OCI-LY1 (cell line): ENCODE data around the gene UPK1B.

ENCODE experiments used
- H2AFZ ChIP-seq: fragments of 200-600 bp; sonication (generic), shearing (Covaris generic); 2 replicates; pipeline ENCODE4 v1.6.0; 2014; ENCODE audit warnings: antibody characterized with exemption, mild to moderate bottlenecking, low read length
- H3F3A ChIP-seq: fragments of 200-600 bp; sonication (generic), shearing (Covaris generic); 2 replicates; pipeline ENCODE4 v1.6.0; 2014; ENCODE audit warnings: mild to moderate bottlenecking, antibody characterized with exemption, low read length, moderate library complexity; ENCODE audit not compliant: insufficient read depth
- H3K27ac ChIP-seq: fragments of 200-600 bp; sonication (generic); 2 replicates; pipeline ENCODE4 v1.5.1; 2014; ENCODE audit warnings: low read length, mixed run types, mild to moderate bottlenecking, low read depth; ENCODE audit not compliant: poor library complexity, severe bottlenecking
- H3K27me3 ChIP-seq: fragments of 200-600 bp; sonication (generic); 2 replicates; pipeline ENCODE4 v1.6.0; 2014; ENCODE audit warnings: antibody characterized with exemption, mild to moderate bottlenecking, low read length, moderate library complexity; ENCODE audit not compliant: insufficient read depth
- H3K36me3 ChIP-seq: fragments of 200-600 bp; sonication (generic); 2 replicates; pipeline ENCODE4 v1.6.1; 2014; ENCODE audit warnings: mild to moderate bottlenecking, antibody characterized with exemption, low read length, moderate library complexity, mixed read lengths; ENCODE audit not compliant: insufficient read depth
- H3K4me1 ChIP-seq: fragments of 200-600 bp; sonication (generic); 2 replicates; pipeline ENCODE4 v1.5.1; 2014; ENCODE audit warnings: mild to moderate bottlenecking, low read length, moderate library complexity; ENCODE audit not compliant: insufficient read depth, severe bottlenecking
- H3K4me2 ChIP-seq: fragments of 200-600 bp; sonication (generic), shearing (Covaris generic); 2 replicates; pipeline ENCODE4 v1.6.1; 2014; ENCODE audit warnings: low read length
- H3K4me3 ChIP-seq: fragments of 200-600 bp; sonication (generic); 2 replicates; pipeline ENCODE4 v1.5.1; 2014; ENCODE audit warnings: low read length, low read depth, mild to moderate bottlenecking, mixed read lengths; ENCODE audit not compliant: poor library complexity, severe bottlenecking
- H3K79me2 ChIP-seq: fragments of 200-600 bp; shearing (Covaris generic); 2 replicates; pipeline ENCODE4 v1.6.1; 2016; ENCODE audit warnings: mixed run types, low read length, mixed read lengths; ENCODE audit not compliant: insufficient read depth
- H3K9ac ChIP-seq: fragments of 200-600 bp; sonication (generic), shearing (Covaris generic); 2 replicates; pipeline ENCODE4 v1.6.1; 2014; ENCODE audit warnings: mild to moderate bottlenecking, low read length, mixed read lengths
- H3K9me2 ChIP-seq: fragments of 200-600 bp; sonication (generic), shearing (Covaris generic); 2 replicates; pipeline ENCODE4 v1.6.1; 2014; ENCODE audit warnings: low read depth, mild to moderate bottlenecking, low read length, mixed read lengths
- H3K9me3 ChIP-seq: fragments of 200-600 bp; shearing (Covaris generic); 2 replicates; pipeline ENCODE4 v1.6.1; 2014; ENCODE audit warnings: low read length, mixed read lengths
- H4K20me1 ChIP-seq: fragments of 200-600 bp; sonication (generic), shearing (Covaris generic); 2 replicates; pipeline ENCODE4 v1.6.0; 2016; ENCODE audit warnings: mild to moderate bottlenecking, low read length; ENCODE audit not compliant: insufficient read depth
- CTCF ChIP-seq: fragments of 200-600 bp; sonication (generic), shearing (Covaris generic); IDR thresholded peaks from 2 replicates; pipeline ENCODE4 v1.5.1; 2017; ENCODE audit warnings: mild to moderate bottlenecking, antibody characterized with exemption, low read length, moderate library complexity, mixed read lengths
- EZH2 ChIP-seq: fragments of 200-600 bp; sonication (generic), shearing (Covaris generic); IDR thresholded peaks from 2 replicates; pipeline ENCODE4 v1.8.0; 2017; ENCODE audit warnings: borderline replicate concordance, mixed run types, mild to moderate bottlenecking, antibody characterized with exemption, low read length, moderate library complexity, mixed read lengths

The UPK1B gene

GRCh38 chr3:119234610-119235009 lies 61.2 kb downstream of the UPK1B start:
- Histone ChIP-seq H3K27ac (no peak overlapping the region), H3K36me3 (peaks cover 52% of the 10 kb centered on the region), H4K20me1 (no peaks in the 10 kb centered on the region), H3K4me3 (no peak overlapping the region), H3F3A (no peaks in the 10 kb centered on the region), H2AFZ (no peak overlapping the region), H3K9me3 (no peaks in the 10 kb centered on the region), H3K4me1 (peaks cover 11% of the 10 kb centered on the region), H3K9me2 (no peaks in the 10 kb centered on the region), H3K79me2 (peaks cover 6% of the 10 kb centered on the region), H3K9ac (no peak overlapping the region), H3K4me2 (no peak overlapping the region), H3K27me3 (no peaks in the 10 kb centered on the region)
- no peak for TF ChIP-seq EZH2
- no peak for TF ChIP-seq CTCF

GRCh38 chr3:119235151-119235550 lies 61.8 kb downstream of the UPK1B start:
- no peaks in the 10 kb centered on the region for H3F3A ChIP-seq
- no peak overlapping the region for H3K27ac ChIP-seq
- H3K9me2 ChIP-seq: no peaks in the 10 kb centered on the region
- peaks cover 10% of the 10 kb centered on the region for H3K79me2 ChIP-seq
- no peak overlapping the region for H3K4me2 ChIP-seq
- TF ChIP-seq EZH2: no peak
- no peak for TF ChIP-seq CTCF
- H3K4me1 ChIP-seq: peaks cover 13% of the 10 kb centered on the region
- H3K27me3 ChIP-seq: no peaks in the 10 kb centered on the region
- no peak overlapping the region for H2AFZ ChIP-seq
- no peaks in the 10 kb centered on the region for H3K9me3 ChIP-seq
- no peak overlapping the region for H3K4me3 ChIP-seq
- H3K9ac ChIP-seq: no peak overlapping the region
- peaks cover 47% of the 10 kb centered on the region for H3K36me3 ChIP-seq
- H4K20me1 ChIP-seq: no peaks in the 10 kb centered on the region

GRCh38 chr3:119236756-119237155 lies 63.4 kb downstream of the UPK1B start:
- Histone ChIP-seq H3K27me3 (no peaks in the 10 kb centered on the region), H3K36me3 (peaks cover 35% of the 10 kb centered on the region), H3K27ac (no peak overlapping the region), H3K9me2 (no peaks in the 10 kb centered on the region), H3K4me2 (no peak overlapping the region), H3K4me1 (peaks cover 19% of the 10 kb centered on the region), H4K20me1 (no peaks in the 10 kb centered on the region), H2AFZ (no peak overlapping the region), H3F3A (no peaks in the 10 kb centered on the region), H3K9me3 (no peaks in the 10 kb centered on the region), H3K4me3 (no peak overlapping the region), H3K79me2 (peaks cover 11% of the 10 kb centered on the region), H3K9ac (no peak overlapping the region)
- TF ChIP-seq EZH2 (no peak), CTCF (no peak)
